A673 (cell line): ENCODE data around the gene GNAS. TPM values are rescaled to one million over a fixed set of nuclear protein-coding genes. Genes with fewer than 3 reads are reported as not detected.

ENCODE experiments used
- BruUV-seq: library from RNA; stranded (reverse); fragments of 400-500 nt; replicated peaks from 2 replicates; lab custom pipeline; 2021; lab: Mats Ljungman, UMichigan
- CTCF ChIA-PET: fragments of 300-600 bp; sonication (Branson Sonifier 250); formaldehyde crosslinking; loops from one replicate; lab custom pipeline; 2022; ENCODE audit warnings: antibody characterized with exemption; lab: Charles Lee
- POLR2A ChIA-PET: fragments of 300-600 bp; sonication (Branson Sonifier 250); formaldehyde crosslinking; loops from one replicate; lab custom pipeline; 2022; ENCODE audit warnings: antibody characterized with exemption; ENCODE audit not compliant: low non-redundant PET; lab: Charles Lee
- DNase-seq: peaks from one replicate; pipeline ENCODE4 v3.0.0-alpha.2; 2015; ENCODE audit warnings: low spot score
- H3K27ac ChIP-seq: fragments of 200-600 bp; sonication (generic); 2 replicates; pipeline ENCODE4 v1.5.1; 2016; ENCODE audit warnings: mixed run types, low read depth, mild to moderate bottlenecking, mixed read lengths, antibody characterized with exemption, low read length; ENCODE audit not compliant: poor library complexity, severe bottlenecking
- H3K27me3 ChIP-seq: fragments of 200-600 bp; sonication (generic); replicated peaks from 2 replicates; pipeline ENCODE4 v1.6.1; 2017; ENCODE audit warnings: mixed run types, low read depth, mild to moderate bottlenecking, mixed read lengths, antibody characterized with exemption, low read length; ENCODE audit not compliant: insufficient read depth, poor library complexity
- H3K36me3 ChIP-seq: fragments of 200-600 bp; sonication (generic); 2 replicates; pipeline ENCODE4 v1.6.1; 2016; ENCODE audit warnings: mixed run types, mild to moderate bottlenecking, mixed read lengths, antibody characterized with exemption, low read length; ENCODE audit not compliant: insufficient read depth, poor library complexity, severe bottlenecking
- H3K4me1 ChIP-seq: fragments of 200-600 bp; sonication (generic); 2 replicates; pipeline ENCODE4 v1.6.1; 2017; ENCODE audit warnings: mixed run types, mild to moderate bottlenecking, mixed read lengths, antibody characterized with exemption, low read length; ENCODE audit not compliant: insufficient read depth, poor library complexity, severe bottlenecking
- H3K4me3 ChIP-seq: fragments of 200-600 bp; sonication (generic); 2 replicates; pipeline ENCODE4 v1.5.1; 2016; ENCODE audit warnings: low read depth, mixed run types, mild to moderate bottlenecking, mixed read lengths, low read length; ENCODE audit not compliant: poor library complexity, severe bottlenecking
- H3K9me3 ChIP-seq: fragments of 200-600 bp; sonication (generic); 2 replicates; pipeline ENCODE4 v1.6.1; 2016; ENCODE audit warnings: mixed run types, low read depth, mild to moderate bottlenecking, mixed read lengths, antibody characterized with exemption, low read length; ENCODE audit not compliant: poor library complexity, severe bottlenecking
- EZH2 ChIP-seq: fragments of 200-600 bp; sonication (generic); IDR thresholded peaks from 2 replicates; pipeline ENCODE4 v1.6.1; 2017; ENCODE audit warnings: borderline replicate concordance, low read depth, mild to moderate bottlenecking, mixed read lengths, antibody characterized with exemption, low read length; ENCODE audit not compliant: poor library complexity, severe bottlenecking
- intact Hi-C: fragments of 100-400 bp; cut with micrococcal nuclease; formaldehyde crosslinking; loops from one replicate; pipeline ENCODE4 v1.10.0; 2022; ENCODE audit not compliant: unreplicated experiment
- total RNA-seq: library from RNA; stranded (reverse); gene quantifications from 2 replicates; pipeline ENCODE4 v1.2.3, GENCODE V29; 2021
- TF ChIP-seq, protein P1 (sequence below): fragments of 300-800, 200-600 bp; sonication (generic); conservative IDR thresholded peaks from 2 replicates; pipeline ENCODE4 v1.5.1; 2017; ENCODE audit warnings: low read depth, mild to moderate bottlenecking, antibody characterized with exemption, low read length, moderate library complexity, mixed read lengths

GNAS gene
- total RNA-seq, 1 experiment from 2014 or later, result 1,108 TPM

DNA sequence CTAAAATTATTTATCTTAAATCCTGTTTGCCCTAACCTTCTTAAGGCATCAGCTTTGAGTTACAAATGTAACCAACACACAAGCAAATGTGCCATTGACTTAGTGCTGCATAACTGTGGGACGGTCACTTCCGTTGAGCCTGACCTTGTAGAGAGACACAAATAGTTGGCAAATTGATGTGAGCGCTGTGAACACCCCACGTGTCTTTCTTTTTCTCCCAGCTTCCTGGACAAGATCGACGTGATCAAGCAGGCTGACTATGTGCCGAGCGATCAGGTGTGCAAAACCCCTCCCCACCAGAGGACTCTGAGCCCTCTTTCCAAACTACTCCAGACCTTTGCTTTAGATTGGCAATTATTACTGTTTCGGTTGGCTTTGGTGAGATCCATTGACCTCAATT, 56.4 kb downstream of the GNAS start:
- POLR2A ChIA-PET, result no interaction called here
- intact Hi-C loops, result no loop called here
- no peak for TF ChIP-seq EZH2
- TF ChIP-seq, protein P1, sequence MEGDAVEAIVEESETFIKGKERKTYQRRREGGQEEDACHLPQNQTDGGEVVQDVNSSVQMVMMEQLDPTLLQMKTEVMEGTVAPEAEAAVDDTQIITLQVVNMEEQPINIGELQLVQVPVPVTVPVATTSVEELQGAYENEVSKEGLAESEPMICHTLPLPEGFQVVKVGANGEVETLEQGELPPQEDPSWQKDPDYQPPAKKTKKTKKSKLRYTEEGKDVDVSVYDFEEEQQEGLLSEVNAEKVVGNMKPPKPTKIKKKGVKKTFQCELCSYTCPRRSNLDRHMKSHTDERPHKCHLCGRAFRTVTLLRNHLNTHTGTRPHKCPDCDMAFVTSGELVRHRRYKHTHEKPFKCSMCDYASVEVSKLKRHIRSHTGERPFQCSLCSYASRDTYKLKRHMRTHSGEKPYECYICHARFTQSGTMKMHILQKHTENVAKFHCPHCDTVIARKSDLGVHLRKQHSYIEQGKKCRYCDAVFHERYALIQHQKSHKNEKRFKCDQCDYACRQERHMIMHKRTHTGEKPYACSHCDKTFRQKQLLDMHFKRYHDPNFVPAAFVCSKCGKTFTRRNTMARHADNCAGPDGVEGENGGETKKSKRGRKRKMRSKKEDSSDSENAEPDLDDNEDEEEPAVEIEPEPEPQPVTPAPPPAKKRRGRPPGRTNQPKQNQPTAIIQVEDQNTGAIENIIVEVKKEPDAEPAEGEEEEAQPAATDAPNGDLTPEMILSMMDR, result no peak

DNA sequence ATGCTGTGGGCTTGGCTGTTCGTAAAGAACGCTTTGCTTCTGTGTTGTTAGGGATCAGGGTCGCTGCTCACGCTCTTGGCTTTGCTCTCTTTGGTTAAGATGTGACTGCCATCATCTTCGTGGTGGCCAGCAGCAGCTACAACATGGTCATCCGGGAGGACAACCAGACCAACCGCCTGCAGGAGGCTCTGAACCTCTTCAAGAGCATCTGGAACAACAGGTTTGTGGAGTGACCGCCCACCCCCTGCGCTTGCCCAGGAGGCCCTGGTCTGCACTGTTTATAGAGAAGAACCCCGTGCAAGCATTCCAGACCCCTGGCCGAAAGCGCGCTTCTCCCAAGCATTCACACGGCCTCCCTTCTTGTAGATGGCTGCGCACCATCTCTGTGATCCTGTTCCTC, 57.1 kb downstream of the GNAS start:
- BruUV-seq, result no TSS peak
- no peaks in the 10 kb centered on the region for H3K9me3 ChIP-seq
- H3K27ac ChIP-seq, result no peak overlapping the region
- peaks cover 18% of the 10 kb centered on the region for H3K4me1 ChIP-seq
- intact Hi-C loops, result no loop called here
- H3K36me3 ChIP-seq, result peaks cover 72% of the 10 kb centered on the region
- POLR2A ChIA-PET, result no interaction called here
- DNase-seq, result no peak
- no peaks in the 10 kb centered on the region for H3K27me3 ChIP-seq
- TF ChIP-seq EZH2, result no peak
- TF ChIP-seq, protein P1, result no peak
- CTCF ChIA-PET, result no interaction called here
- H3K4me3 ChIP-seq, result no peak overlapping the region

More for the DNA sequence above, 56.4 kb downstream of the GNAS start:
- Histone ChIP-seq H3K36me3 (peaks cover 79% of the 10 kb centered on the region), H3K27ac (no peak overlapping the region), H3K4me1 (peaks cover 18% of the 10 kb centered on the region), H3K4me3 (no peak overlapping the region), H3K27me3 (no peaks in the 10 kb centered on the region), H3K9me3 (no peaks in the 10 kb centered on the region)
- DNase-seq, result no peak
- CTCF ChIA-PET, result no interaction called here
- BruUV-seq, result no TSS peak

DNA sequence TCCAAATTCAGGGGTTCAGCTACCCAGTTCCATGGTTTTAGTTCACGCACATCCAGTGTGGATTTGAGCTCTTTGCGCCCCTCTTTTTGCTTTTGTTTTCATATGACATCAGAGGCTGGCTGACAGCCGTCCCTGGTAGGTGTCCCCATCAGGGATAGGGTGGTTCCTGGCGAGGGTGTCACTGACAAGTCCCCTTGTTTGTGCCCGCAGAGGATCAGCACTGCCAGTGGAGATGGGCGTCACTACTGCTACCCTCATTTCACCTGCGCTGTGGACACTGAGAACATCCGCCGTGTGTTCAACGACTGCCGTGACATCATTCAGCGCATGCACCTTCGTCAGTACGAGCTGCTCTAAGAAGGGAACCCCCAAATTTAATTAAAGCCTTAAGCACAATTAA, 58.0 kb downstream of the GNAS start:
- no peak for TF ChIP-seq EZH2
- TF ChIP-seq, protein P1, result no peak
- peaks cover 63% of the 10 kb centered on the region for H3K36me3 ChIP-seq
- H3K4me3 ChIP-seq, result no peak overlapping the region
- no TSS peak for BruUV-seq
- no peak for DNase-seq
- intact Hi-C loops, result no loop called here
- H3K27me3 ChIP-seq, result no peaks in the 10 kb centered on the region
- no peak overlapping the region for H3K27ac ChIP-seq
- ChIA-PET POLR2A (no interaction called here), CTCF (interaction anchor here (0.5 kb wide), 1 partner anchor 204 kb away, joined by 7 read pairs; no protein-coding TSS in a partner anchor)
- H3K9me3 ChIP-seq, result no peaks in the 10 kb centered on the region
- H3K4me1 ChIP-seq, result peaks cover 18% of the 10 kb centered on the region
